Measurements from ENCODE around the gene KPNB1. TPM values are rescaled to one million over a fixed set of nuclear protein-coding genes. Genes with fewer than 3 reads are reported as not detected.

KPNB1 gene
- total RNA-seq, 2 experiments from 2014 or later = 413 to 525 TPM

DNA sequence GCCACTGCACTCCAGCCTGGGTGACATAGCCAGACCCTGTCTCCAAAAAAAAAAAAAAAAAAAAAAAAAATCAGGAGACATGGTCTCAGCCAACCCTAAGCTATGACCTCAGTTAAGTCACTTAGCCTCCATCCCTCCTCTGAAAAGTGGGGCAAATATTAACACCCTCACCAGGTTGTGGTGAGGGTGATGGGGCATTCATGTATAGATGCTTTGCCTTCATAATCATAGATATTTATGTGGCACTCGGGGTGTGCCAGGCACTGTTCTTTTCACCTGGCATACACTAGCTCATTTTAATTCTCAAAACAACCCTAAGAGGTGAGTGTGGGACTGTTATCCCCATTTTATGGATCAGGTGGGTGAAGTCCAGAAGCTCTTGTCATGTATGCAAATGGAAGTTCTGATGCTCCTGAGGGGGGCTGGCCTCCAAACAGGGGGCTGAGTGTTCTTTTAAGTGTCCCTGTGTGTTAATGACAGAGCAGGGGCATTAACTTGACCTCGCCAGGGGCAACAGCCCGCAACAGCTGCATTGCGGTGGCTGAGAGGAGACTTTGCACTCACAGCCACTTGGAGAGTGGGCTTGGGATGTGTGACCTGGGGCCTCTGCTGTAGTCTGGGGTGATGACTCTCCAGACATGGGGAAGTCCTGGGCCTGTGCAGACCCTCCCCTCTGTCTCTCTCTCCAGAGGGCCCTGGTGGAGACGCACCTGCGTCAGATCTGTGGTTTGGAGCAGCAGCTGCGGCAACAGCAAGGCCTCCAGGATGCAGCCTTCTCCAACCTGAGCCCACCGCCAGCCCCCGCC is 48.4 kb downstream of the KPNB1 start:
- no peaks in the 10 kb centered on the region for H3K36me3 Mint-ChIP-seq
- DNase-seq = no peak
- CTCF ChIA-PET = interaction anchor here (0.7 to 14.9 kb wide), 21 partner anchors 9 to 123 kb away, joined by 3 to 263 read pairs (median 4); partner anchors contain the start of genes KPNB1, OSBPL7 and TBX21
- no peak for ATAC-seq
- H3K9me3 Mint-ChIP-seq (ENCODE audit: low read depth) = no peaks in the 10 kb centered on the region
- no peak overlapping the region for H3K27ac Mint-ChIP-seq
- H3K27me3 Mint-ChIP-seq = peaks cover 7% of the 10 kb centered on the region
- H3K4me3 Mint-ChIP-seq = no peak overlapping the region
- H3K4me1 Mint-ChIP-seq = peaks cover 45% of the 10 kb centered on the region

DNA sequence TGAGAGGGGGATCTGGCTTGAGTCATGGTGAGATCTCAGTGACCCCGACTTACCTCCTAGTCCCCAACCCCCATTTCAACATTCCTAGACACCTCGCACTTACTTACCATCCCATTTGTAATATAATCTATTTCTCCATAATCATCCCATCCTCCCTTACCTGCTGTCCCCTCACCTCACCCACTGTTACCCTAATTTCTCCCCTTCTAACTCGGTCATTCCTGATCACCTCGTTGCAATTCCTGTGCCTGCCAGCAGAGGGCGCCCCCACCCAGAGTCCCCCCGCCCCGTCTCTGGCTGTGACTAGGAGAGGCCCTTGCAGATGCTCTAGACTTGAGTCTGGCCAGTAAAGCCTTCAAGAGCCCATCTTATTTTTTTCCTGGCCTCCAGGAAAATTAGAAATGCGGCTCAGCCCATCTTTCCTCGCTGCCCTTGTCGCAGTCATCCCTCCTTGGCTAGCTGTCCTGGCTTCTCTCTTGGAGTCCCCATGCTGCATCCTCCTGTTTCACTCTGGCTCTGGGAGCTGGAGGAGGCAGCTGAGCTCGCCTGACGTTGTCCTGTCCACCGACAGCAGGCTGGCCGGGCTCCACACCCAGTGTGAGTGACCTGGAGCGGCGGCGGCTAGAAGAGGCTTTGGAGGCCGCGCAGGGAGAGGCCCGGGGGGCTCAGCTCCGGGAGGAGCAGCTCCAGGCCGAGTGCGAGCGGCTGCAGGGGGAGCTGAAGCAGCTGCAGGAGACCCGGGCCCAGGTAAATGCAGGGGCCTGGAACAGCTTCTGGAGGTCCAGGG is 49.2 kb downstream of the KPNB1 start:
- DNase-seq (peak; percentile 89), ATAC-seq (peak; percentile 32)
- peak overlapping the region; percentile 31 for H3K27ac Mint-ChIP-seq
- H3K36me3 Mint-ChIP-seq = no peaks in the 10 kb centered on the region
- no peaks in the 10 kb centered on the region for H3K9me3 Mint-ChIP-seq (ENCODE audit: low read depth)
- peaks cover 49% of the 10 kb centered on the region for H3K4me1 Mint-ChIP-seq
- H3K27me3 Mint-ChIP-seq = peaks cover 4% of the 10 kb centered on the region
- CTCF ChIA-PET = interaction anchor here (0.5 to 14.9 kb wide), 33 partner anchors 8 to 227 kb away, joined by 3 to 263 read pairs (median 5); partner anchors contain the start of genes KPNB1, LRRC46, MRPL10 and OSBPL7
- no peak overlapping the region for H3K4me3 Mint-ChIP-seq

- H3K36me3 Mint-ChIP-seq = no peaks in the 10 kb centered on the region
- no peak for ATAC-seq
- DNase-seq = no peak
- peaks cover 4% of the 10 kb centered on the region for H3K27me3 Mint-ChIP-seq
- no peak overlapping the region for H3K4me3 Mint-ChIP-seq
- CTCF ChIA-PET = interaction anchor here (0.7 to 14.9 kb wide), 27 partner anchors 9 to 196 kb away, joined by 3 to 263 read pairs (median 6); partner anchors contain the start of genes KPNB1, LRRC46, MRPL10 and OSBPL7
- peaks cover 54% of the 10 kb centered on the region for H3K4me1 Mint-ChIP-seq
- peak overlapping the region; percentile 2 for H3K27ac Mint-ChIP-seq
- no peaks in the 10 kb centered on the region for H3K9me3 Mint-ChIP-seq (ENCODE audit: low read depth)
Observed at GRCh38 chr17:47699536-47699840, 49.8 kb downstream of the KPNB1 start.

DNA sequence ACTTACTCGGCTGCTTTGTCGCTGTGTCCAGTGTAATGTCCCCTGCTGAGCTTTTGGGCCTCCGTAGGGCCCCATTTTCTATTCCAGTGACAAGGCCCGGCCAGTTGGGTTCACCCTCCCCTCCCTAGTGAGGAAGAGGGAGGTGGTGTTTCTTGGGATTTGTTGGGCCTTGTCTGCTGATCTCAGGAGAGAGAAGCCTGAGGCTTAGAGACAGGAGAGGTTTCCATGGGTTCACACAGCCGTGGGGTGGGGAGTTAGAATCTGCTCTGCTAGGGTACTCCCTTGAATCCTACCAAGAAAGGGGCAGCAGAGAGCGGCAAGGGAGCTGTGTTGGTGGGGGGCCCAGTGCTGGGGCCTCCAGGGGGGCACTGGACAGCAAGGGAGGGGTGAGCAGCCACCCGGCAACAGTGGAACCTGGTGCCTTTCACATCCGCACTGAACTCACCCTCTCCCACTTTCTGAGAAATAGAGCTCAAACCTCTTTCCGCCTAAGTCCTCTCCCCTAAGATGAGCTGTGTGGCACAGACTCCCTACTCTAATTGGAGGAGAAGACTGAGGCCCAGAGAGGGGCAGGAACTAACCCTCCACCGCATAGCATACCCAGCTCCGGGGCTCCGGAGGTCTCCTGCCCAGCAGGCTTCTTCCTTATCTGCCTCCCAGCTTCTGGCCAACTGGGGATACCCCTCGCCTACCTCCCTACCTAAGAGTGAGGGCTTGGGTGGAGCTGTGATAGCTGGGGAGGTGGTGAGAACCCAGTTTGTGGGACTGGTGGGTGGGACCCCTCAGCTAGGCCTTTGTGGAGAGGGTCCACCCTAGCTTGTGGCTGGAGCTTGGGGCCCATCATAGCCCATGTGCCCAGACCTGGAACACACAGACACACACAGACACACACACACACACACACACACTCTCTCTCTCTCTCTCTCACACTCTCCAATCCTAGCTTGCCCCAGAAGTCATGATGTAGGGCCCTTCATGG is 51.0 kb downstream of the KPNB1 start:
- peaks cover 63% of the 10 kb centered on the region for H3K4me1 Mint-ChIP-seq
- DNase-seq (peak; percentile 77), ATAC-seq (peak; percentile 49)
- H3K4me3 Mint-ChIP-seq = peak overlapping the region; percentile 65
- CTCF ChIA-PET = interaction anchor here (0.7 to 14.9 kb wide), 19 partner anchors 10 to 101 kb away, joined by 3 to 263 read pairs (median 6); partner anchors contain the start of genes KPNB1 and TBX21
- peak overlapping the region; percentile 89 for H3K27ac Mint-ChIP-seq
- no peaks in the 10 kb centered on the region for H3K36me3 Mint-ChIP-seq
- H3K27me3 Mint-ChIP-seq = no peaks in the 10 kb centered on the region
- no peaks in the 10 kb centered on the region for H3K9me3 Mint-ChIP-seq (ENCODE audit: low read depth)

GRCh38 chr17:47701608-47702007 is 51.9 kb downstream of the KPNB1 start:
- Mint-ChIP-seq H3K27ac (peak overlapping the region; percentile 89), H3K27me3 (no peaks in the 10 kb centered on the region), H3K4me1 (peaks cover 72% of the 10 kb centered on the region), H3K4me3 (peak overlapping the region; percentile 46), H3K36me3 (no peaks in the 10 kb centered on the region), H3K9me3 (ENCODE audit: low read depth) (no peaks in the 10 kb centered on the region)
- ATAC-seq (no peak), DNase-seq (no peak)
- CTCF ChIA-PET = interaction anchor here (0.8 to 14.9 kb wide), 10 partner anchors 9 to 88 kb away, joined by 4 to 263 read pairs (median 12); partner anchors contain the start of genes KPNB1 and TBX21

DNA sequence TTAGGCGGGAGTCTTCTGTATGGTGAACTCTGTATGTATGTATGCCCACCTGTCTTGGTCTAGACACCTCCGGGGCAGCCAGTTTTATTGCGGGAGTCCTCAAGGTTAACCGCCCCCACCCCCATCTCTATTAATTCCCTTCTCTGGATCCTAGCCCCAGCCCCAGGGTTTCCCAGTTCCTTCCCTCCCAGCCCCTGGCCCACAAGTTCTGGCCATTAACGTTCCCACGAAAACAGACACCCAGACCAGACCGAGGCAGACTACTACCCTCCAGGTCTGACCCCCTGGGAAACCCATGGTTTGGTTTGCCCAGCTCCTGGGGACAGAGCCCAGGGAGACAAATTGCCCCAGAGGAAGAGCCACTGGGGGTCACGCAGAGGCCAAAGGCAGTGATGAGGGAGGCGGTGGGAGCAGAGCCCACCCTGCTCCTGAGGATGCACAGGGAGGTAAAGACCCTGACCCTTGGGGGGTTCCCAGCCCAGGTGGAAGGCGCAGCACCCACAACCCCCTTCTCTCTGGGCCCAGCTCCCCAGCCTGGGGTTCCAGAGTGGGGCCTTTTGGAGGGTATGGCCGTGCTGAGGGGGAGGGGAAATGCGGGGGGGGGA is 52.8 kb downstream of the KPNB1 start:
- H3K4me1 Mint-ChIP-seq = peaks cover 80% of the 10 kb centered on the region
- peak overlapping the region; percentile 89 for H3K27ac Mint-ChIP-seq
- no peaks in the 10 kb centered on the region for H3K9me3 Mint-ChIP-seq (ENCODE audit: low read depth)
- H3K27me3 Mint-ChIP-seq = no peaks in the 10 kb centered on the region
- CTCF ChIA-PET = interaction anchor here (2.2 to 14.9 kb wide), 5 partner anchors 14 to 87 kb away, joined by 13 to 263 read pairs (median 87); partner anchors contain the start of gene TBX21
- no peak for ATAC-seq
- no peaks in the 10 kb centered on the region for H3K36me3 Mint-ChIP-seq
- DNase-seq = no peak
- no peak overlapping the region for H3K4me3 Mint-ChIP-seq

GRCh38 chr17:47703191-47703591 is 53.5 kb downstream of the KPNB1 start:
- Mint-ChIP-seq H3K36me3 (no peaks in the 10 kb centered on the region), H3K4me1 (peaks cover 84% of the 10 kb centered on the region), H3K27ac (peak overlapping the region; percentile 92), H3K27me3 (no peaks in the 10 kb centered on the region), H3K4me3 (peak overlapping the region; percentile 37), H3K9me3 (ENCODE audit: low read depth) (no peaks in the 10 kb centered on the region)
- ATAC-seq (peak; percentile 37), DNase-seq (peak; percentile 81)
- CTCF ChIA-PET = interaction anchor here (7.0 to 14.9 kb wide), 3 partner anchors 13 to 40 kb away, joined by 87 to 263 read pairs (median 157); partner anchors contain the start of gene TBX21

GRCh38 chr17:47703671-47704070 is 54.0 kb downstream of the KPNB1 start:
- Mint-ChIP-seq H3K27me3 (no peaks in the 10 kb centered on the region), H3K36me3 (no peaks in the 10 kb centered on the region), H3K27ac (peak overlapping the region; percentile 92), H3K9me3 (ENCODE audit: low read depth) (no peaks in the 10 kb centered on the region), H3K4me3 (peak overlapping the region; percentile 37), H3K4me1 (peaks cover 84% of the 10 kb centered on the region)
- no peak for DNase-seq
- ATAC-seq = no peak
- CTCF ChIA-PET = interaction anchor here (0.5 to 14.9 kb wide), 5 partner anchors 11 to 1682 kb away, joined by 3 to 263 read pairs (median 8); partner anchors contain the start of gene TBX21

DNA sequence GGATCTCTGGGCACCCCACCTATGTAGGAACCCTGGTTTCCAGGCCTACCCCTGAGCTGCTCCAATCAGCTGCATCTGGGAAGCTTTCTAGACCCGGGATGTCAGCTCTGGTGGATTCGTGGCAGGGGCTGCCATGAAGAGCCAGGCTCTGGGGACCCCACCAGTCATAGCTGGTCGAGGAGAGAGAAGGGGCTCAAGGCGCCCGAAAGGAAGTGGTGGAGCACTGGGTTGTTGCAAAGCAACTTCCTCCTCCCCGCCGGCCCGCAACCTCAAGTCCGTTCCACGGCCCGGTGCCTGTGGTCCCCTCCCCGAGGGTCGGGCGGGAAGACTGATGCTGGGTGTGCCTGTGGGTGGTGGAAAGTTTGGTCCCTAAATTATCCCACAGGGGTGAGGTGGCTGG is 54.4 kb downstream of the KPNB1 start:
- H3K9me3 Mint-ChIP-seq (ENCODE audit: low read depth) = no peaks in the 10 kb centered on the region
- peak; percentile 65 for DNase-seq
- H3K27me3 Mint-ChIP-seq = no peaks in the 10 kb centered on the region
- no peak for ATAC-seq
- peaks cover 79% of the 10 kb centered on the region for H3K4me1 Mint-ChIP-seq
- peak overlapping the region; percentile 37 for H3K4me3 Mint-ChIP-seq
- H3K36me3 Mint-ChIP-seq = no peaks in the 10 kb centered on the region
- CTCF ChIA-PET = interaction anchor here (0.5 to 14.9 kb wide), 6 partner anchors 11 to 1682 kb away, joined by 3 to 263 read pairs (median 6); partner anchors contain the start of gene TBX21
- H3K27ac Mint-ChIP-seq = peak overlapping the region; percentile 92

- CTCF ChIA-PET = interaction anchor here (0.6 to 14.9 kb wide), 5 partner anchors 12 to 448 kb away, joined by 3 to 263 read pairs (median 8); partner anchors contain the start of gene TBX21
- Mint-ChIP-seq H3K27ac (peak overlapping the region; percentile 92), H3K36me3 (no peaks in the 10 kb centered on the region), H3K4me1 (peaks cover 76% of the 10 kb centered on the region), H3K4me3 (peak overlapping the region; percentile 37), H3K9me3 (ENCODE audit: low read depth) (no peaks in the 10 kb centered on the region), H3K27me3 (no peaks in the 10 kb centered on the region)
- ATAC-seq = no peak
- no peak for DNase-seq
Observed at GRCh38 chr17:47704736-47705135, 55.0 kb downstream of the KPNB1 start.

- DNase-seq (peak; percentile 76), ATAC-seq (peak; percentile 22)
- Mint-ChIP-seq H3K36me3 (no peaks in the 10 kb centered on the region), H3K27ac (peak overlapping the region; percentile 92), H3K4me3 (peak overlapping the region; percentile 24), H3K9me3 (ENCODE audit: low read depth) (no peaks in the 10 kb centered on the region), H3K27me3 (no peaks in the 10 kb centered on the region), H3K4me1 (peaks cover 69% of the 10 kb centered on the region)
- CTCF ChIA-PET = interaction anchor here (1.2 to 14.9 kb wide), 3 partner anchors 12 to 84 kb away, joined by 3 to 263 read pairs (median 39); partner anchors contain the start of gene TBX21
Observed at GRCh38 chr17:47705536-47706530, 56.1 kb downstream of the KPNB1 start.

Measured in activated CD8-positive, alpha-beta memory T cell treated with anti-CD3 and anti-CD28 coated beads, Interleukin-2, amount 10 ng/mL, durations not matched to agents 7 days and 5 days (primary cell).